Placental pericyte (primary cell): ENCODE results near the gene ALDOC. TPM values are rescaled to one million over a fixed set of nuclear protein-coding genes. Genes with fewer than 3 reads are reported as not detected.

Experiments used
- total RNA-seq: library from RNA; depleted of rRNA; stranded (reverse); fragments of >200 nt; gene quantifications from 2 replicates; pipeline ENCODE4 v1.2.3, GENCODE V29; 2012

The ALDOC gene
- total RNA-seq, result 9.7 and 30.4 TPM in 2 replicates

DNA sequence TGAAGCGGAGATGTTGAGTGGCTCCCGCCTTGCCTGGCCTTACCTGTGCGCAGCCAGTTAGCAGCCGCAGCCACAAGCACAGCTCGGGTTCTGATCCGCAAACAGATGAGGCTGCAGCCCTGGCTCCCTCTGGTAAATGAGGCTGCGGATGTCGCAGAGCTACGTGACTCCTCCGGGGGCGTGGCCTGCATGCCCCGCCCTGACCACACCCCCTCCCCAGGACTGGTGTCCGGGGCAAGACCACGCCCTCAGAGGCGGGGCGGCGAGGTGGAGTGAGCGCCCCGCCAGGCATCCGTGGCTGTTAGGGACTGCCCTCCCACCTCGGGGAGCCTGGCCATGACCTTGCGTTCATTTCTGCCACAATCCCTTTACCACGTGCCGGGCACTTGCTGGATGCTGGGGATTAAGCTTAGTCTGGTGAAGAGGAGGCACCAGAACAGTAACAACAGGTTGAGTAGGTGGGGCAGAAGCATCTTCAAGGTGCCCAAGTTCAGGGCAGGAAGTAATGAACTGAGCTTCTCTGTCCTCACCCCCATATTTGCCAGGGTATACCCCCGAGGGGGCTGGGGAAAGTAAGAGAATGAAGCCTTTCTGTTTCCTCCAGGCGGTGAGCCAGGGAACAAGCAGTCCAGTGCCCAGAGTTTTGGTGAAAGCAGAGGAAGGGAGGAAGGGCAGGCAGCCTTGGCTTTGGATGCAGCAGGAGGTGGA lies at the start of gene ALDOC:
TSS of gene ALDOC (minus strand) at position 138 of the 708 bp plus-strand sequence. CDS start 1,363 bp downstream, outside the sequence.

DNA sequence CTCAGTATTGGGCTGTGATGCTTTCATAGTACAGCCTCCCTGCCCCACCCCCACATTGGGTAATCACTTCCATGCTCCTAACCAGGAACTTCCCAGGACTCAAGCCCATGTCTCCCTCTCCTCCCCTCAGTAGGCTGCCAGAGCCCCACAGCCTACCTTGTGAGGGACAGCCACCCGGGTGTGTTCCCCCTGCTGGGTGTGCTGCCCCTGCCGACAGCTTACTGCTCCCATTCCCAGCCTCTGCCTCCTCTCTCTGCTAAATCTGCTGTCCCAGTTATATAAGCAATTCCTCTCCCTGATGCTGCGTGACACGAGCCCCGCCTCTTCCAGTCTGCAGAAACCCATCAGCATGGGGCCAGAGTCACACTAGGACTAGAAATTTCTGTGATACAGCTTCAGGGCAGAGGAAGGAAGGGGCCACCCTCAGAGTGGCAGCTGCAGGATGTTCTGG lies 37.3 kb upstream of the ALDOC start, which contains the start of gene RSKR:
TSS of gene RSKR (minus strand) at position 255 of the 451 bp plus-strand sequence. CDS start at position 231, 24 bp downstream.

DNA sequence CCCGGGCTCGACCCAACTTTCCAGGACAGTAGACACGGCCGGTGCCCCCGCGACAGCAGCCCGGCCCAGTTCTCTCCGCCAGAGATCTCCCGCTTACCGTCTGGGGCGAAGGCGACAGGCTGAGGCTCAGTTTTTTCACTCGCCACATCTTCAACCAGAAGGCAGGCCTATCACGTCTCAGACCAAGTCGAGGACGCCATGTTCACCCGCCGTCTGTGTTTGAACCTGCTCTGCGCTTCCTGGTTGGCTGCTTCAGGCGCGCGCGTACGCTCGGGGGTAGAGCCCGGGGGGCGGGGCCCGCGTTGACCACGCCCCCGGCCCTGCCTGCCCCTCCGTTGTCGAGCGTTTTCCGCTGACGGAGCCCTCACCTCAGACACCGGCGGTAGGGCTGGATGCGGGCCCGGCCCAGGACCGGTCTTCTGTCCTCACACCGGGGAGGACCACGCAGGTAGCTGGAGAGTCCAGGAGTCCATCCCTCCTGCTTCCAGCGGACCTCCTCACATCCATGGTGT lies 22.2 kb upstream of the ALDOC start, which contains the start of gene SPAG5:
TSS of gene SPAG5 (minus strand) at position 227 of the 512 bp plus-strand sequence. CDS start at position 148, 79 bp downstream.

DNA sequence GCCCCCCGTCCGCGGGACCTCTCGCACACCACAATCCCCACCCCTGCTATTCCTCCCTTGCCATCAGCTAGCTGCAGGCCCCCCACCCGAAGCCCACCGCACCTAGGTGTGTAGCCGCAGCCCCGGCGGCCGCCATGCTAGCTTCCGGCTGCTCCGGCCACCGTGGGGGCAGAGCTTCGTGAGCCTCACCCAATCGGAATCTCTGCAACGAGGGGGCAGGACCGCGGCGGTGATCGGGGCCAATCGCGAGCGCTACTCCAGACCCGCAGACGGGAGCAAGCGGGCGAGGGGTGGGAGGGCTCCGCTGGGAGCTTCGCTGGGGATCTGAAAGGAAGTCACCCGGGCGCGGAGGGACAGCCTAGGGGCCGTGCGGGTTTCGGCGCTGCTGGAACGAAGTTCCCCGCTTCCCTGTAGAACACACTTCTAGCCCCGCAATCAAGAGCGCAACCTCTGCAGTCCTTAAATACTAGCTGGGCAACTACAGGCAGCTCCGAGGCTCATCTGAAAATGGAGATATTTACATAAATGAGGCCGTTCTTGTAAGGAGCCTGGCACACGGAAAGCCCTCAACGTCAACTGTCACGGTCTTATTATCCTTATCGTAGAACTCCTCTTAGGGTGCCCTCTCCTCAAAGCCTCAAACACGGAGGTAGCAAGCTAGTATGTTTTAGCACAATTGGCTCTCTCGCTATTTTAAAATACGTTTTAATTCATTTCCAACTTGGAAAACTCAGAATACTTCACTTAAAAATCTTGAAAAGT lies 5.2 kb downstream of the ALDOC start, which contains the start of gene PIGS:
TSS of gene PIGS (minus strand) at position 164 of the 762 bp plus-strand sequence. CDS start at position 136, 28 bp downstream.

DNA sequence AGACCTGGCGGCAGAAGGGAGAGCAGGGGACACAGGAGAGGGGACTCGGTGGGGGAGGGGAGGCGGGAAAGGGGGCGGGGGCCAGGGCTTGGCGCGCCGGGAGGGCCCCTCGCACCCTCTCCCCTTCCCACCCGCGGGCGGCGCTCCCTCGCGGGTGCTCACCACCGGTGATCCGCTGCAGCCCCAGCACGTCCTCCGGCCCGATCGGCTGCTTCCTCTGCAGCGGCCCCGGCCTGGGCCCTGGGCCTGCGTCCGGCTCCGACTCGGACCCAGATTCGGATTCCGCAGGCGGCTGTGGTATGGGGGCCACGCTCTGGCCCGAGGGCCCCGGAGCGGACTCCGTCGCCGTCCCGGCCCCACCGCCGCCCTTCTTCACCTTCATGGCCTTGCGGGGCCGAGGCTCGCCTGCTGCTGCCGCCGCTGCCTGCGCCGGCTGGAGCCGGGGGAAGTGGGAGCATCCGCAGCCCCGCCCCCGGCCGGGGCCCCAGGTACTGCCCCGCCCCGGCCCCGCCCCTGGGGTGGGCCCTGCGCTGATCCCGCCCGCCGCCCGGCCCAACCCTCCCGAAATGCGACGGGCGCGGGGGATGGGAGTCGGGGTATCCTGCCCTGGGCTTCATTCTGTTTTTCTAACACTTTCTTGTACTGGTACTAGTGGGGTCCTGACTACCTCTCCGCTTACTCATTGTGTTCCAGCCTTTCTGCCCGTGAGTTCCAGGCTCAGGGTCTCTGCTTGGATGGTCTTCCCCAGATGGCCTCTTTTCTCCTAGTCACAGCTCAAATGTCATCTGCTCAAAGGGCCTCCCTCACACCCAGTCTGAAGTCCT lies 24.3 kb downstream of the ALDOC start, which contains the start of gene UNC119:
TSS of gene UNC119 (minus strand) at position 449 of the 824 bp plus-strand sequence. CDS start at position 382, 67 bp downstream.

Other genes starting within 250 kb of the ALDOC start
- 36.5 and 46.2 TPM in 2 replicates for gene IFT20, start 241.4 kb downstream of the ALDOC start, total RNA-seq
- 35.9 and 71.3 TPM in 2 replicates for gene TNFAIP1, start 241.1 kb downstream of the ALDOC start, total RNA-seq
- 81.8 and 115 TPM in 2 replicates for gene POLDIP2, start 219.4 kb downstream of the ALDOC start, total RNA-seq
- gene SEBOX, start 211.7 kb downstream of the ALDOC start, total RNA-seq, result not detected in 2 replicates
- 0.43 and 149 TPM in 2 replicates for gene VTN, start 206.6 kb downstream of the ALDOC start, total RNA-seq
- gene SARM1, start 205.2 kb downstream of the ALDOC start, total RNA-seq, result 13.3 and 23.9 TPM in 2 replicates
- 6.6 and 7.4 TPM in 2 replicates for gene SLC46A1, start 170.7 kb downstream of the ALDOC start, total RNA-seq
- gene SLC13A2, start 103.3 kb downstream of the ALDOC start, total RNA-seq, result not detected in 2 replicates
- not detected in 2 replicates for gene FOXN1, start 70.5 kb downstream of the ALDOC start, total RNA-seq
- 16.0 and 19.6 TPM in 2 replicates for gene UNC119, start 24.3 kb downstream of the ALDOC start, total RNA-seq
- 40.2 and 44.0 TPM in 2 replicates for gene PIGS, start 5.4 kb downstream of the ALDOC start, total RNA-seq
- gene SPAG5, start 22.1 kb upstream of the ALDOC start, total RNA-seq, result 2.4 and 77.9 TPM in 2 replicates
- gene RSKR, start 37.3 kb upstream of the ALDOC start, total RNA-seq, result 2.6 and 7.6 TPM in 2 replicates
- 103 and 183 TPM in 2 replicates for gene BLTP2, start 68.3 kb upstream of the ALDOC start, total RNA-seq
- gene SDF2, start 85.0 kb upstream of the ALDOC start, total RNA-seq, result 36.5 and 44.2 TPM in 2 replicates
- 61.3 and 66.7 TPM in 2 replicates for gene SUPT6H, start 85.3 kb upstream of the ALDOC start, total RNA-seq
- 0.44 and 0.86 TPM in 2 replicates for gene PROCA1, start 135.0 kb upstream of the ALDOC start, total RNA-seq
- 200 and 222 TPM in 2 replicates for gene RAB34, start 141.0 kb upstream of the ALDOC start, total RNA-seq
- 341 and 470 TPM in 2 replicates for gene RPL23A, start 143.1 kb upstream of the ALDOC start, total RNA-seq
- gene TLCD1, start 149.3 kb upstream of the ALDOC start, total RNA-seq, result 4.2 TPM in 2 replicates
- 3.3 and 8.5 TPM in 2 replicates for gene NEK8, start 151.9 kb upstream of the ALDOC start, total RNA-seq
- gene TRAF4, start 167.1 kb upstream of the ALDOC start, total RNA-seq, result 32.6 and 65.3 TPM in 2 replicates